Skin epidermis (tissue), 12 donors: ENCODE results near the gene PRKAG3.

ENCODE experiments used
- H3K27ac ChIP-seq, 21 experiments: fragments of 200-600 bp; sonication (generic) in 11 of 21; one replicate each; pipeline ENCODE4 v1.5.0; 2020; ENCODE audit warnings: mild to moderate bottlenecking in 3 of 21, inconsistent platforms in 2 of 21, moderate library complexity in 2 of 21
- H3K4me3 ChIP-seq, 7 experiments: fragments of 200-600 bp; sonication (generic) in 2 of 7; one replicate each; pipeline ENCODE4 v1.5.0; 2020; ENCODE audit warnings: inconsistent platforms in 2 of 7, mild to moderate bottlenecking in 2 of 7, moderate library complexity in 1 of 7

The PRKAG3 gene

GRCh38 chr2:218831378-218831990 lies at the start of gene PRKAG3:
TSS of gene PRKAG3 (minus strand) at chr2:218831803.
- Histone ChIP-seq H3K27ac (peak within 1 kb of the TSS in 13 of 21 experiments; percentile 5 to 67 (median 36)), H3K4me3 (no peak within 1 kb of the TSS)

- Histone ChIP-seq H3K27ac (peak overlapping the region; percentile 44 to 94 (median 84)), H3K4me3 (peak overlapping the region; percentile 32 to 51 (median 45))
Measured at GRCh38 chr2:218880859-218881594, 49.4 kb upstream of the PRKAG3 start.

DNA sequence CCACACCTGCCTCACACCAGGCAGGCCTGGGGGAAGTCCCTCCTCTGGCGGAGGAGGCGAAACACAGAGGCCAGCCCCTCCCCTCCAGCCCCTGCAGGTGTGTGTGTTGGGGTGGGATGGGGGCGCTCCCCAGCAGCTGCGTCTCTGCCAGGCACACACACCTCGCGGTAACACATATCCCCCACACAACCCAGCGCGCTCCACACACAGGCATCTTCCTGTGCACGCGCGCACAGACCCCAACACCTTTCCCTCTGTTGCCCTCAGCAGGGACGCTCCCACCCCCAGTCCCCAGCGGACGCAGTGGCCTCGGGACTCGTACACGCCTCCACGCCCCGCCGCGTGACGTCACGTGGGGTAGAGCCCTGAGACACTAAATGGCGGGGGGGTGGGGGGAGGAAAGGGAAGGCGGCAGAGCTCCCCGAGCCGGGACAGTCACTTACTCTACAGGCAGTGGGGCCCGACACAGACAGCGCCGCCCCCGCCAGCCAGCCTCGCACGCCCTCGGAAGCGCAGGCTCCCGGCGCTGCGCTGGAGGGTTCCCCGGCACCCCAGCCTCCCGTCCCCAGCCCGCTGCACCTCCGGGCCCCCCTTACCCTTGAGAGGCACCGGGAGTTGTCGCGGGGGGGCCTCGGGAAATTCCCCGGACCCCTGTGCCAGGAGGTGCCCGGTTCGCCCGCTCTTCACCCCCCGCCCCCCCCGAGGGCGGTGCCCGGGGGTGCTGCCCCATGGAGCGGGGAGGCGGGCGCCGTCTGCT lies 48.7 kb upstream of the PRKAG3 start, which contains the start of gene WNT10A:
WNT10A (plus strand) TSS at position 751 of the 757 bp plus-strand sequence. CDS start 144 bp downstream, outside the sequence.
- Histone ChIP-seq H3K27ac (peak within 1 kb of the TSS; percentile 44 to 94 (median 84)), H3K4me3 (peak within 1 kb of the TSS; percentile 32 to 51 (median 45))

DNA sequence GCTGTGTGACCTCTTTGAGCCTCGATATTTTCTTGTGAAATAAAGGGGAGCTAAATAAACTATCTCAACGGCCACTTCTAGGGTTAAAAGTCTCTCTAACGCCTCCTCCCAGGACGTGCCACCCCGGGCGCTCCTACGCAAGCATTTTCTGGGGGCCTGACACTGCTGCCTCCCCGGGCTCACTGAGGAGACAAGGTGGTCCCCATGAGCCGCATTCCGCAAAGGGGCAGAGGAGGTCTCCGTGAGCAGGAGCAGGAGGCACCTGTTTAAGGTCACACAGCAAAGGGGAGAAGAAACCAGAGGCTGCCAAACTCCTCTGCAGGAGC lies 48.1 kb upstream of the PRKAG3 start:
- H3K4me3 ChIP-seq = peak overlapping the region; percentile 32 to 51 (median 45)

DNA sequence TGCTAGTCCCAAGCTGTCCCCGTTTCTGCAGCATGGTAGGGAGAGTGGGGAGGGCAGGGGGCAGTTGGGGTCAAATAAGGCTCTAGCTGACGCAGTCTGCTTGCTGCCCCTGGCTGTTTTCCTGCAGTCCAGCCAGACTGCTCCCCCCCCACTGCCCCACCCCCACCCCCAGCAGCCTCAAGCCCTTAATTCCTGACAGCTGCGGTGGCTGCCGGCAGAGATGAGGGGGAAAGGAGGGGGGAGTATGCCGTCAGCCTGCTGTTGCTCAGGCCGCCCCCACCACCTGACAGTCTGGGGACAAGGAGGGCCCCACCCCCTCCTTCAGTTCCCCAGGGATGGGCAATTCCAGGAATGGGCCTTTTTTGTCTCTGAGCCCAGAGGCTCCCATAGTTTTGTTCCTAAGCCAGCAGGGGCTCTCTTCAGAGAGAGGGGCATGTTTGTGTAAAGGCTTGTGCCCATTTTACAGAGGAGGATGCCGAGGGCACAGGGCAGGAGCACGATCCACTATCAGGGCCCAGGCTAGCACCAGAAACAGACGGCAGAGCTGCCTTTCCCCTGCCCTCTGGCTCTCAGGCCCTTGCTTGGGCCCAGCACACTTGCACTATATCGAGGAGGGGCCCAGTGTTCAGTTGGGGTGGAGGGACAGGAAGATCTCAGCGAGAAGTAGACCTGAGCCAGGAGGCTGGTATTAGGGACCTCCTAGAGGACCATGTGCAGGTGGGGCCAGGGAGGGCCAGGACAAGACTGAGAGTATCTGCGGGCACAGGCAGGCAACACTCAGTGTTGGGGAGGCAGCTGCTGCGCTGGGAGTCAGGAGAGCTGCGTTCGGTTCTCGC lies 47.5 kb upstream of the PRKAG3 start:
- H3K27ac ChIP-seq = peak overlapping the region in 8 of 21 experiments; percentile 85 to 94 (median 90)
- H3K4me3 ChIP-seq = peak overlapping the region in 1 of 7 experiments; percentile 32

More for the DNA sequence above, 48.1 kb upstream of the PRKAG3 start:
- peak overlapping the region in 12 of 21 experiments; percentile 54 to 94 (median 89) for H3K27ac ChIP-seq

GRCh38 chr2:218878486-218878885 lies 46.9 kb upstream of the PRKAG3 start:
- Histone ChIP-seq H3K27ac (peak overlapping the region in 1 of 21 experiments; percentile 31), H3K4me3 (no peak overlapping the region)

- Histone ChIP-seq H3K4me3 (no peak overlapping the region), H3K27ac (peak overlapping the region in 2 of 21 experiments; percentile 35 to 37)
Measured at GRCh38 chr2:218877891-218878290, 46.3 kb upstream of the PRKAG3 start.

- Histone ChIP-seq H3K4me3 (no peak overlapping the region), H3K27ac (peak overlapping the region in 2 of 21 experiments; percentile 35 to 37)
Measured at GRCh38 chr2:218877331-218877730, 45.7 kb upstream of the PRKAG3 start.

DNA sequence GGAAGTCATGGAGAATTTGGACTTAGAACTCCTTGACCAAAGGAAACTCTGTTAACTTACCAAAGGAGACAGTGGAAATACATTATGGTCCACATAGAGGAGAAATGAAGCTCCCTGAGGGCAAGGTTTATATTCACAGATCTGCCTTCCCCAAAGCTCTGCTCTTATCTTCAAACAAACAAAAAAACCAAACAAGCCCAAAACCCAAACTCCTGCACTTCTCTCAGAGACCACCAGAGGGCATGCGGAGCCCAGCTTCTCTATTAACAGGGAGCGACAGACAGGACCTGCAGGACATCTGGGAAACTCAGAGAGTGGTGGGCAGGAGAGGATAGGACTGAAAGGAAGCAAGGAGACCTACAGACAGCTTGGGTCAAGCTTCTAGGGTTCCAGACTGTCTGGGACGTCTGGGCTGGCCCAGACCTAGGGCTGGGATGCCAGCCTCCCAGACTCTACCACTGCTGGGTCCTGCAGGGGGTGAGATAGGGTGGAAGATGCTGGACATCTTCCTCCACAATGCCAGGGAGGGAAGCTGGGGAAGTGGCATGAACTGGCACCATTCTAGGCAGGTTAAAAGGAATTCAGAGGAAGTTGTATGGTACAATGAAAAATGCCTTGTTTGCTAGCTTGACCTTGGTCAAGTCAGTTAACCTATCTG lies 45.1 kb upstream of the PRKAG3 start:
- no peak overlapping the region for H3K4me3 ChIP-seq
- peak overlapping the region in 2 of 21 experiments; percentile 35 to 37 for H3K27ac ChIP-seq

- Histone ChIP-seq H3K27ac (no peak overlapping the region), H3K4me3 (no peak overlapping the region)
Measured at GRCh38 chr2:218875692-218876246, 44.2 kb upstream of the PRKAG3 start.

DNA sequence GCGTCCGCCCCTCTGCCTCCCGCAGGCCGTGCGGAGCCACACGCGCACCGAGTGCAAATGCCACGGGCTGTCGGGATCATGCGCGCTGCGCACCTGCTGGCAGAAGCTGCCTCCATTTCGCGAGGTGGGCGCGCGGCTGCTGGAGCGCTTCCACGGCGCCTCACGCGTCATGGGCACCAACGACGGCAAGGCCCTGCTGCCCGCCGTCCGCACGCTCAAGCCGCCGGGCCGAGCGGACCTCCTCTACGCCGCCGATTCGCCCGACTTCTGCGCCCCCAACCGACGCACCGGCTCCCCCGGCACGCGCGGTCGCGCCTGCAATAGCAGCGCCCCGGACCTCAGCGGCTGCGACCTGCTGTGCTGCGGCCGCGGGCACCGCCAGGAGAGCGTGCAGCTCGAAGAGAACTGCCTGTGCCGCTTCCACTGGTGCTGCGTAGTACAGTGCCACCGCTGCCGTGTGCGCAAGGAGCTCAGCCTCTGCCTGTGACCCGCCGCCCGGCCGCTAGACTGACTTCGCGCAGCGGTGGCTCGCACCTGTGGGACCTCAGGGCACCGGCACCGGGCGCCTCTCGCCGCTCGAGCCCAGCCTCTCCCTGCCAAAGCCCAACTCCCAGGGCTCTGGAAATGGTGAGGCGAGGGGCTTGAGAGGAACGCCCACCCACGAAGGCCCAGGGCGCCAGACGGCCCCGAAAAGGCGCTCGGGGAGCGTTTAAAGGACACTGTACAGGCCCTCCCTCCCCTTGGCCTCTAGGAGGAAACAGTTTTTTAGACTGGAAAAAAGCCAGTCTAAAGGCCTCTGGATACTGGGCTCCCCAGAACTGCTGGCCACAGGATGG lies 42.0 kb upstream of the PRKAG3 start:
- Histone ChIP-seq H3K4me3 (no peak overlapping the region), H3K27ac (no peak overlapping the region)

- Histone ChIP-seq H3K27ac (no peak overlapping the region), H3K4me3 (no peak overlapping the region)
Measured at GRCh38 chr2:218872645-218873358, 41.2 kb upstream of the PRKAG3 start.

GRCh38 chr2:218871345-218872302 lies 40.0 kb upstream of the PRKAG3 start:
- peak overlapping the region in 2 of 21 experiments; percentile 7 to 61 for H3K27ac ChIP-seq
- H3K4me3 ChIP-seq = peak overlapping the region in 6 of 7 experiments; percentile 2 to 31 (median 21)

DNA sequence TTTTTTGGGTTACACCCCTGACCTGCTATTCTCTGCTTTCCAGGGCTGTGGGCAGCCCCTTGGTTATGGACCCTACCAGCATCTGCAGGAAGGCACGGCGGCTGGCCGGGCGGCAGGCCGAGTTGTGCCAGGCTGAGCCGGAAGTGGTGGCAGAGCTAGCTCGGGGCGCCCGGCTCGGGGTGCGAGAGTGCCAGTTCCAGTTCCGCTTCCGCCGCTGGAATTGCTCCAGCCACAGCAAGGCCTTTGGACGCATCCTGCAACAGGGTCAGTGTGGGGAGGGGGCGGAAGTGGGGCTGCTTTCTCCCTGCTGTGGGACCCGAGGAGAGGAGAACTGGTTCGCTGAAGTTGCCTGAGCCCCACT lies 39.4 kb upstream of the PRKAG3 start:
- H3K4me3 ChIP-seq = peak overlapping the region in 4 of 7 experiments; percentile 17 to 31 (median 21)
- H3K27ac ChIP-seq = peak overlapping the region in 2 of 21 experiments; percentile 7 to 61

DNA sequence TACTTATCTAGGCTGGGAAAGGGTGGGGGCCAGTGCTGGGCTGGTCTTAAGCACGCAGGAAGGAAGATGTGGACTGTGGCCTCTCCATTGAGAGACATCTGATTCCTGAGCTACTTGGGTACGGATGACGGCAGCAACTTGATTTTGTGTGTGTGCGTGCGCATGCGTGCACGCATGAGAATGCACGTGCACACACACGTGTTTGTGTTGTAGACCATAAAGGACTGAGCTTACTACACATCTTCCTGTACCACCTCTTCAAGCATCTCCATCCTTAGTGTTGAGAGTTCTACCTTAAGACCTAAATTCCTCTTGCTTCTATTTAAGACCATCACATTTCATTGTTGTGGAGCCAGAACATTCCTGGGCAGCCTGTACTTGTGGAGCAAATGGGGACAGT lies 37.5 kb upstream of the PRKAG3 start:
- no peak overlapping the region for H3K27ac ChIP-seq
- no peak overlapping the region for H3K4me3 ChIP-seq

DNA sequence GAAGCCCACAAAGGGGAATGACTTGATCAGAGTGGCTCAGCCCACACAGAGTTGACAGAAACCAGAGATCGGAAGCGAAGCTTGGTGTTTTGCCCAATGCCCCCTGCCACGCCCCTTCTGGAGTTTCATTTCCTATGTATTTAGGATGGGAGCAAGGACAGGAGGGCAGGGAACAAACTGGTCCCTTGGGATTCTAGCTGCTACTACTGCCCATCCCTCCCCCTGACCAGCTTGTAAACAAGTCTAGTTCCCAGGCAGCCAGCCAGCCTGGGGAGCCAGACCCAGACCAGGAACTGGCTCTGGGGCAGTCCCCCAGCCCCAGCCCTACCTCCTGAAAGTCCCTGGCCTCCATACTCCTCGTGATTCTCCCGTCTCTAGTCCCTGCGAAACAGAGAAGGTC lies 36.3 kb upstream of the PRKAG3 start:
- no peak overlapping the region for H3K4me3 ChIP-seq

More for the DNA sequence above, 36.3 kb upstream of the PRKAG3 start:
- no peak overlapping the region for H3K27ac ChIP-seq
